IMR-90 (cell line): ENCODE results near the gene ZC3H14. TPM values are rescaled to one million over a fixed set of nuclear protein-coding genes. Genes with fewer than 3 reads are reported as not detected.

Experiments used
- ATAC-seq: fragments of 200-7000 bp; cut with Tn5 transposase; 2 replicates; pipeline ENCODE4 v1.9.1; 2020; ENCODE audit warnings: low read depth, mild to moderate bottlenecking, moderate library complexity
- BruUV-seq: library from RNA; stranded (reverse); fragments of 400-500 nt; replicated peaks from 2 replicates; lab custom pipeline; 2021; lab: Mats Ljungman, UMichigan
- CTCF ChIA-PET: fragments of 300-600 bp; formaldehyde crosslinking; extraction: SDS; loops from one replicate; lab custom pipeline; 2021; ENCODE audit warnings: antibody characterized with exemption; lab: Yijun Ruan, JAX
- POLR2A ChIA-PET: fragments of 300-600 bp; sonication (Branson Sonifier 250); formaldehyde crosslinking; loops from one replicate; lab custom pipeline; 2022; ENCODE audit warnings: antibody characterized with exemption; ENCODE audit not compliant: unreplicated experiment; lab: Charles Lee
- DNase-seq: peaks from one replicate; pipeline ENCODE4 v3.0.0; 2013
- H2AFZ ChIP-seq: replicated peaks from 2 replicates; pipeline ENCODE3; 2013; ENCODE audit warnings: low read length, mild to moderate bottlenecking; ENCODE audit not compliant: poor library complexity
- H2AK5ac ChIP-seq: 2 replicates; pipeline ENCODE4 v1.6.1; 2013; ENCODE audit warnings: low read depth, low read length, inconsistent platforms
- H2AK9ac ChIP-seq: replicated peaks from 2 replicates; pipeline ENCODE3; 2013; ENCODE audit warnings: mild to moderate bottlenecking, low read depth, low read length, moderate library complexity; ENCODE audit not compliant: poor library complexity
- H2BK120ac ChIP-seq: 2 replicates; pipeline ENCODE4 v1.6.1; 2013; ENCODE audit warnings: low read depth, low read length, inconsistent platforms
- H2BK15ac ChIP-seq: 3 replicates; pipeline ENCODE4 v1.6.1; 2013; ENCODE audit warnings: low read depth, low read length, inconsistent platforms
- H2BK20ac ChIP-seq: 2 replicates; pipeline ENCODE4 v1.6.1; 2013; ENCODE audit warnings: low read depth, mild to moderate bottlenecking, inconsistent platforms, low read length, moderate library complexity
- H2BK5ac ChIP-seq: 2 replicates; pipeline ENCODE4 v1.6.1; 2013; ENCODE audit warnings: mild to moderate bottlenecking, low read depth, low read length, inconsistent platforms; ENCODE audit not compliant: poor library complexity, severe bottlenecking
- H3K14ac ChIP-seq: replicated peaks from 2 replicates; pipeline ENCODE4 v1.6.1; 2013; ENCODE audit warnings: low read depth, low read length, inconsistent platforms
- H3K18ac ChIP-seq: 2 replicates; pipeline ENCODE4 v1.6.1; 2013; ENCODE audit warnings: low read depth, low read length, control low read depth
- H3K23ac ChIP-seq: 2 replicates; pipeline ENCODE4 v1.6.1; 2013; ENCODE audit warnings: low read depth, low read length, inconsistent platforms
- H3K27ac ChIP-seq: 2 replicates; pipeline ENCODE4 v1.5.1; 2013; ENCODE audit warnings: mild to moderate bottlenecking, control low read depth, low read length; ENCODE audit not compliant: insufficient read depth
- H3K27me3 ChIP-seq: 2 replicates; pipeline ENCODE4 v1.6.1; 2013; ENCODE audit warnings: low read length; ENCODE audit not compliant: control insufficient read depth, insufficient read depth
- H3K36me3 ChIP-seq: 2 replicates; pipeline ENCODE4 v1.6.1; 2013; ENCODE audit warnings: low read length, mixed read lengths; ENCODE audit not compliant: control insufficient read depth, insufficient read depth
- H3K4ac ChIP-seq: 2 replicates; pipeline ENCODE4 v1.6.1; 2013; ENCODE audit warnings: low read depth, low read length, inconsistent platforms
- H3K4me1 ChIP-seq: 2 replicates; pipeline ENCODE4 v1.6.1; 2013; ENCODE audit warnings: low read length, mixed read lengths; ENCODE audit not compliant: control insufficient read depth, insufficient read depth
- H3K4me2 ChIP-seq: 2 replicates; pipeline ENCODE4 v1.6.1; 2013; ENCODE audit warnings: low read depth, mild to moderate bottlenecking, control low read depth, low read length, moderate library complexity
- H3K4me3 ChIP-seq: 2 replicates; pipeline ENCODE4 v1.5.1; 2013; ENCODE audit warnings: low read depth, mild to moderate bottlenecking, control low read depth, low read length, moderate library complexity; ENCODE audit not compliant: insufficient read depth
- H3K56ac ChIP-seq: 2 replicates; pipeline ENCODE4 v1.6.1; 2013; ENCODE audit warnings: low read length, inconsistent platforms; ENCODE audit not compliant: insufficient read depth; ENCODE audit errors: extremely low read depth
- H3K79me1 ChIP-seq, 2 experiments: 2 replicates each; pipeline ENCODE4 v1.6.1; 2013; ENCODE audit warnings: low read length in 2 of 2, inconsistent platforms in 1 of 2, low read depth in 1 of 2
- H3K9ac ChIP-seq: 2 replicates; pipeline ENCODE4 v1.6.1; 2013; ENCODE audit warnings: low read depth, low read length, control low read depth
- H3K9me1 ChIP-seq: 2 replicates; pipeline ENCODE4 v1.6.1; 2013; ENCODE audit warnings: low read length, inconsistent platforms; ENCODE audit not compliant: insufficient read depth
- H3K9me3 ChIP-seq: 2 replicates; pipeline ENCODE4 v1.6.1; 2013; ENCODE audit warnings: low read length; ENCODE audit not compliant: control insufficient read depth, insufficient read depth
- H4K20me1 ChIP-seq: 2 replicates; pipeline ENCODE4 v1.6.1; 2013; ENCODE audit warnings: low read length, inconsistent platforms; ENCODE audit not compliant: insufficient read depth
- H4K5ac ChIP-seq: 2 replicates; pipeline ENCODE4 v1.6.1; 2013; ENCODE audit warnings: mild to moderate bottlenecking, low read depth, low read length, control low read depth
- H4K8ac ChIP-seq, 2 experiments: 2 replicates each; pipeline ENCODE4 v1.6.1; 2013; ENCODE audit warnings: low read depth in 2 of 2, low read length in 2 of 2, control low read depth in 1 of 2, inconsistent platforms in 1 of 2
- H4K91ac ChIP-seq: 2 replicates; pipeline ENCODE4 v1.6.1; 2013; ENCODE audit warnings: low read depth, low read length, inconsistent platforms; ENCODE audit not compliant: insufficient read depth
- BHLHE40 ChIP-seq: fragments of 150-350 bp; IDR thresholded peaks from 2 replicates; pipeline ENCODE4 v1.6.1; 2016; ENCODE audit warnings: mild to moderate bottlenecking, low read depth, low read length
- CEBPB ChIP-seq: IDR thresholded peaks from 2 replicates; pipeline ENCODE4 v1.6.1; 2012; ENCODE audit warnings: low read depth, low read length, improper control_type of control experiment
- CHD1 ChIP-seq: IDR thresholded peaks from 2 replicates; pipeline ENCODE4 v1.6.1; 2012; ENCODE audit warnings: low read depth, low read length, improper control_type of control experiment
- CTCF ChIP-seq: conservative IDR thresholded peaks from 2 replicates; pipeline ENCODE4 v1.5.1; 2012; ENCODE audit warnings: mild to moderate bottlenecking, low read depth, low read length, improper control_type of control experiment
- ELK1 ChIP-seq: fragments of 150-350 bp; IDR thresholded peaks from 2 replicates; pipeline ENCODE4 v1.6.1; 2016; ENCODE audit warnings: low read depth, mild to moderate bottlenecking, low read length, moderate library complexity, borderline replicate concordance
- FOS ChIP-seq: fragments of 150-350 bp; IDR thresholded peaks from 2 replicates; pipeline ENCODE4 v1.6.1; 2016; ENCODE audit warnings: low read depth, low read length
- MAFK ChIP-seq: IDR thresholded peaks from 2 replicates; pipeline ENCODE4 v1.6.1; 2012; ENCODE audit warnings: low read depth, low read length, improper control_type of control experiment
- MAZ ChIP-seq: IDR thresholded peaks from 2 replicates; pipeline ENCODE4 v1.6.1; 2012; ENCODE audit warnings: low read depth, mild to moderate bottlenecking, low read length, improper control_type of control experiment, moderate library complexity, borderline replicate concordance
- MXI1 ChIP-seq: IDR thresholded peaks from 2 replicates; pipeline ENCODE4 v1.6.1; 2012; ENCODE audit warnings: low read depth, mild to moderate bottlenecking, low read length, moderate library complexity, borderline replicate concordance
- NFE2L2 ChIP-seq: fragments of 150-350 bp; IDR thresholded peaks from 2 replicates; pipeline ENCODE4 v1.6.1; 2016; ENCODE audit warnings: low read depth, mild to moderate bottlenecking, low read length
- POLR2A ChIP-seq: IDR thresholded peaks from 2 replicates; pipeline ENCODE4 v1.6.1; 2012; ENCODE audit warnings: mild to moderate bottlenecking, low read depth, low read length
- RAD21 ChIP-seq: IDR thresholded peaks from 2 replicates; pipeline ENCODE4 v1.6.1; 2012; ENCODE audit warnings: low read length, improper control_type of control experiment
- RCOR1 ChIP-seq: IDR thresholded peaks from 2 replicates; pipeline ENCODE4 v1.6.1; 2012; ENCODE audit warnings: mild to moderate bottlenecking, low read length, improper control_type of control experiment; ENCODE audit not compliant: insufficient replicate concordance
- RFX5 ChIP-seq: IDR thresholded peaks from 2 replicates; pipeline ENCODE4 v1.8.0; 2012; ENCODE audit warnings: low read depth, mild to moderate bottlenecking, low read length, moderate library complexity
- SMC3 ChIP-seq: fragments of 150-350 bp; IDR thresholded peaks from 2 replicates; pipeline ENCODE4 v1.6.1; 2016; ENCODE audit warnings: low read depth, mild to moderate bottlenecking, antibody characterized with exemption, low read length, moderate library complexity
- WGBS, 2 experiments: methylation state at CpG; one replicate each; pipeline versions ENCODE4 v1.1.5 to v1.1.7; 2013; ENCODE audit warnings: missing lambda C conversion rate in 2 of 2; ENCODE audit not compliant: insufficient read length in 1 of 2; ENCODE audit errors: extremely low coverage in 2 of 2; 5-methylcytosine and 5-hydroxymethylcytosine counted together
- dilution Hi-C: fragments of 300-500 bp; cut with HindIII; formaldehyde crosslinking; loops from one replicate; pipeline ENCODE4 v1.14.3; 2018; ENCODE audit warnings: low sequenced_read_pairs; ENCODE audit not compliant: unreplicated experiment
- in situ Hi-C: fragments of 300-500 bp; cut with MboI; formaldehyde crosslinking; loops from 3 replicates; pipeline ENCODE4 v1.14.3; 2019; ENCODE audit warnings: low sequenced_read_pairs, inconsistent platforms, mixed read lengths
- intact Hi-C: fragments of 100-400 bp; cut with micrococcal nuclease; formaldehyde crosslinking; loops from 2 replicates; pipeline ENCODE4 v1.10.0; 2022
- polyA plus RNA-seq, 3 experiments: library from polyadenylated mRNA; depleted of rRNA; stranded (reverse); fragments of >200 nt; gene quantifications; 2 replicates each; pipeline ENCODE4 v1.2.3, GENCODE V29; 2012; ENCODE audit warnings: low replicate concordance in 1 of 3
- total RNA-seq: library from RNA; depleted of rRNA; stranded (reverse); fragments of >200 nt; gene quantifications from 2 replicates; pipeline ENCODE4 v1.2.3, GENCODE V29; 2012
- TF ChIP-seq, protein P1 (sequence below): fragments of 150-350 bp; IDR thresholded peaks from 2 replicates; pipeline ENCODE4 v1.6.1; 2017; ENCODE audit warnings: mild to moderate bottlenecking, antibody characterized with exemption, low read length, low read depth

The ZC3H14 gene
- total and polyA plus RNA-seq, 2 of the 4 experiments (the other 2 are of a cell fraction) = 72.5 to 111 TPM

GRCh38 chr14:88519907-88520306 lies 42.9 kb upstream of the ZC3H14 start:
- Histone ChIP-seq H2BK5ac (no peak overlapping the region), H3K4me2 (no peak overlapping the region), H3K27ac (no peak overlapping the region), H2AFZ (no peak overlapping the region), H3K9ac (no peak overlapping the region), H3K14ac (no peak overlapping the region), H3K23ac (no peak overlapping the region), H4K91ac (no peak overlapping the region), H3K9me3 (no peaks in the 10 kb centered on the region), H4K20me1 (peaks cover 8% of the 10 kb centered on the region; the same call in 1 of the 2 replicates), H3K56ac (no peak overlapping the region), H2BK120ac (no peak overlapping the region), H2AK9ac (no peak overlapping the region), H3K4me1 (peaks cover 2% of the 10 kb centered on the region; the same call in 1 of the 2 replicates), H3K4ac (no peak overlapping the region), H3K4me3 (no peak overlapping the region), H3K79me1 (peaks cover 33 to 39% of the 10 kb centered on the region in 2 experiments), H2BK15ac (no peak overlapping the region), H2AK5ac (no peak overlapping the region), H2BK20ac (no peak overlapping the region), H3K18ac (no peak overlapping the region), H3K27me3 (no peaks in the 10 kb centered on the region), H4K5ac (no peak overlapping the region), H4K8ac (no peak overlapping the region), H3K36me3 (peaks cover 7% of the 10 kb centered on the region), H3K9me1 (no peaks in the 10 kb centered on the region; the same call in 1 of the 2 replicates)
- intact Hi-C loops (no loop called here), in situ Hi-C loops (no loop called here), dilution Hi-C loops (no loop called here)
- no TSS peak for BruUV-seq
- ChIA-PET CTCF (no interaction called here), POLR2A (no interaction called here)
- ATAC-seq = no peak
- TF ChIP-seq MAFK (no peak), RCOR1 (no peak), BHLHE40 (no peak), RFX5 (no peak), SMC3 (no peak), CEBPB (no peak), RAD21 (no peak), MXI1 (no peak), FOS (no peak), CTCF (no peak), POLR2A (no peak), NFE2L2 (no peak), MAZ (no peak), ELK1 (no peak), CHD1 (no peak)
- TF ChIP-seq, protein P1, sequence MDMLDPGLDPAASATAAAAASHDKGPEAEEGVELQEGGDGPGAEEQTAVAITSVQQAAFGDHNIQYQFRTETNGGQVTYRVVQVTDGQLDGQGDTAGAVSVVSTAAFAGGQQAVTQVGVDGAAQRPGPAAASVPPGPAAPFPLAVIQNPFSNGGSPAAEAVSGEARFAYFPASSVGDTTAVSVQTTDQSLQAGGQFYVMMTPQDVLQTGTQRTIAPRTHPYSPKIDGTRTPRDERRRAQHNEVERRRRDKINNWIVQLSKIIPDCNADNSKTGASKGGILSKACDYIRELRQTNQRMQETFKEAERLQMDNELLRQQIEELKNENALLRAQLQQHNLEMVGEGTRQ = no peak
- no peak for DNase-seq
- no CpG with 5 or more reads among the region's 2 CpGs for WGBS, 2 experiments
